Measurements from ENCODE around the gene KCND3.

Gene KCND3

DNA sequence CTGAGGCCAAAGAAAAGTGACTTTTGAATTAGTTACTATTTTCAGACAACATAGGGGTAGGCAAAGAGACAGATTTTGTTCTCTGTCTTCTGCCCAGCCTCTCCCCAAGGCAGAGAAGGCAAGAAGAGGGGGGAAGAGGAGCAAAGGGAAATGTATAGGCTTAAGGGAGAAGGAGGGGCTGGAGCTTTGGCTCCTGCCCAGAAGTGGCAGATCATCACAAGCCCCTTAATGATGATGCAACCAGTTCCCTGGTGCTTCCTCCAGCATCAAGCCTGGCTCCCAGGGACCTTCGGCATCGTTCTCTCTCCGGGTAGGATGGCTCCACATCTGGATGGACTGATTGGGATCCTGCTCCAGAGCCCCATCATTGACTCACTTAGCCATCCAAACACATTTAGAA, 112.8 kb downstream of the KCND3 start:
- H3K9me3 ChIP-seq = no peaks in the 10 kb centered on the region
- H3K4me3 ChIP-seq = no peak overlapping the region
- no peaks in the 10 kb centered on the region for H3K27me3 ChIP-seq
- H3K9ac ChIP-seq = no peak overlapping the region
- no peak for TF ChIP-seq Cebpa-rat (IDR thresholded peaks at IDR 0.05)
- no peak overlapping the region for H3K4me2 ChIP-seq
- H3K4me1 ChIP-seq = no peaks in the 10 kb centered on the region
- no peaks in the 10 kb centered on the region for H3K36me3 ChIP-seq
- H4K20me1 ChIP-seq = no peaks in the 10 kb centered on the region
- H3K27ac ChIP-seq = no peak overlapping the region

GRCh38 chr1:111875640-111876039, 113.8 kb downstream of the KCND3 start:
- no peak for TF ChIP-seq Cebpa-rat (IDR thresholded peaks at IDR 0.05)

GRCh38 chr1:111873460-111874030, 115.9 kb downstream of the KCND3 start:
- TF ChIP-seq Cebpa-rat (IDR thresholded peaks at IDR 0.05) = no peak
- H3K9me3 ChIP-seq = no peaks in the 10 kb centered on the region
- no peaks in the 10 kb centered on the region for H4K20me1 ChIP-seq
- H3K36me3 ChIP-seq = no peaks in the 10 kb centered on the region
- H3K9ac ChIP-seq = no peak overlapping the region
- no peak overlapping the region for H3K4me2 ChIP-seq
- no peaks in the 10 kb centered on the region for H3K4me1 ChIP-seq
- no peaks in the 10 kb centered on the region for H3K27me3 ChIP-seq
- no peak overlapping the region for H3K4me3 ChIP-seq
- H3K27ac ChIP-seq = no peak overlapping the region

More at GRCh38 chr1:111875640-111876039, 113.8 kb downstream of the KCND3 start:
- no peaks in the 10 kb centered on the region for H3K36me3 ChIP-seq
- no peak overlapping the region for H3K27ac ChIP-seq
- no peaks in the 10 kb centered on the region for H3K27me3 ChIP-seq
- no peak overlapping the region for H3K4me3 ChIP-seq
- H3K4me1 ChIP-seq = no peaks in the 10 kb centered on the region
- H4K20me1 ChIP-seq = no peaks in the 10 kb centered on the region
- no peak overlapping the region for H3K9ac ChIP-seq
- no peaks in the 10 kb centered on the region for H3K9me3 ChIP-seq
- no peak overlapping the region for H3K4me2 ChIP-seq

GRCh38 chr1:111870181-111870580, 119.3 kb downstream of the KCND3 start:
- no peak overlapping the region for H3K4me3 ChIP-seq
- H3K27me3 ChIP-seq = no peaks in the 10 kb centered on the region
- H3K27ac ChIP-seq = no peak overlapping the region
- no peak overlapping the region for H3K9ac ChIP-seq
- no peaks in the 10 kb centered on the region for H4K20me1 ChIP-seq
- no peaks in the 10 kb centered on the region for H3K9me3 ChIP-seq
- H3K4me2 ChIP-seq = no peak overlapping the region
- H3K36me3 ChIP-seq = no peaks in the 10 kb centered on the region
- no peaks in the 10 kb centered on the region for H3K4me1 ChIP-seq
- no peak for TF ChIP-seq Cebpa-rat (IDR thresholded peaks at IDR 0.05)

GRCh38 chr1:111867868-111868440, 121.5 kb downstream of the KCND3 start:
- Histone ChIP-seq H3K36me3 (no peaks in the 10 kb centered on the region), H3K9me3 (no peaks in the 10 kb centered on the region), H3K27ac (no peak overlapping the region), H4K20me1 (no peaks in the 10 kb centered on the region), H3K27me3 (no peaks in the 10 kb centered on the region), H3K4me2 (no peak overlapping the region), H3K4me1 (no peaks in the 10 kb centered on the region), H3K4me3 (no peak overlapping the region), H3K9ac (no peak overlapping the region)
- no peak for TF ChIP-seq Cebpa-rat (IDR thresholded peaks at IDR 0.05)

GRCh38 chr1:111864862-111865261, 124.6 kb downstream of the KCND3 start:
- H4K20me1 ChIP-seq = no peaks in the 10 kb centered on the region
- no peaks in the 10 kb centered on the region for H3K4me1 ChIP-seq
- H3K27ac ChIP-seq = no peak overlapping the region
- no peaks in the 10 kb centered on the region for H3K9me3 ChIP-seq
- no peak overlapping the region for H3K9ac ChIP-seq
- no peak overlapping the region for H3K4me3 ChIP-seq
- peak overlapping the region; percentile 15; the same call in 1 of the 2 replicates for H3K4me2 ChIP-seq
- H3K36me3 ChIP-seq = no peaks in the 10 kb centered on the region
- H3K27me3 ChIP-seq = no peaks in the 10 kb centered on the region
- TF ChIP-seq Cebpa-rat (IDR thresholded peaks at IDR 0.05) = no peak

GRCh38 chr1:111863401-111863800, 126.1 kb downstream of the KCND3 start:
- Histone ChIP-seq H3K4me2 (no peak overlapping the region), H3K9me3 (no peaks in the 10 kb centered on the region), H3K9ac (no peak overlapping the region), H3K27ac (no peak overlapping the region), H4K20me1 (no peaks in the 10 kb centered on the region), H3K36me3 (no peaks in the 10 kb centered on the region), H3K4me1 (no peaks in the 10 kb centered on the region), H3K4me3 (no peak overlapping the region), H3K27me3 (no peaks in the 10 kb centered on the region)
- no peak for TF ChIP-seq Cebpa-rat (IDR thresholded peaks at IDR 0.05)

GRCh38 chr1:111862599-111862998, 126.9 kb downstream of the KCND3 start:
- H3K27me3 ChIP-seq = no peaks in the 10 kb centered on the region
- H4K20me1 ChIP-seq = no peaks in the 10 kb centered on the region
- no peak for TF ChIP-seq Cebpa-rat (IDR thresholded peaks at IDR 0.05)
- no peaks in the 10 kb centered on the region for H3K9me3 ChIP-seq
- no peak overlapping the region for H3K4me3 ChIP-seq
- H3K9ac ChIP-seq = no peak overlapping the region
- no peaks in the 10 kb centered on the region for H3K4me1 ChIP-seq
- no peaks in the 10 kb centered on the region for H3K36me3 ChIP-seq
- H3K4me2 ChIP-seq = no peak overlapping the region
- H3K27ac ChIP-seq = no peak overlapping the region

GRCh38 chr1:111861523-111861922, 127.9 kb downstream of the KCND3 start:
- Histone ChIP-seq H3K4me3 (no peak overlapping the region), H3K4me2 (no peak overlapping the region), H3K27me3 (no peaks in the 10 kb centered on the region), H3K9ac (no peak overlapping the region), H3K9me3 (no peaks in the 10 kb centered on the region), H3K4me1 (no peaks in the 10 kb centered on the region), H4K20me1 (no peaks in the 10 kb centered on the region), H3K27ac (no peak overlapping the region), H3K36me3 (no peaks in the 10 kb centered on the region)
- no peak for TF ChIP-seq Cebpa-rat (IDR thresholded peaks at IDR 0.05)

DNA sequence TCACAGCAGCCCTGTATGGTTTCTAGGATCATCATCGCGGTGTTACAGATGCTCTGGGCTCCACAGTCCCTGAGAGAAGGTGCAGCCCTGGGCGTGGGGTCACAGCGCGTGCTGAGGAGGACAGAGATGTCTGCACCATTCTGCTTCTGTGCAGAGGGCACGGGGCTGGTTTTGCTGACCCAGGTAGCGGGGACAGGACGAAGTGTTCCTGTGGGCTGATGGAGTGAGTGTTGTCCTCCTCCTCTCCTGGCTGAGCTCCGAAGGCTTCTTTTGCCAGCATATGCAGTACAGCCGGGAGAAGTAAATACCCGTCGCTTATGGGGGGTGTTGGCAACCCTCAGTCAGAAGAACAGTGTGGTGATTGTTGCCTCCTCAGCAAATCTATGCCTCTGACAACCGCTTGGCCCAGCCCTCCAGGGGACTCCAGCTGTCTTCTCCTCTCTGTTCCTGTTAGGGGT, 132.2 kb downstream of the KCND3 start:
- Histone ChIP-seq H3K9ac (no peak overlapping the region), H4K20me1 (no peaks in the 10 kb centered on the region), H3K36me3 (no peaks in the 10 kb centered on the region), H3K4me1 (no peaks in the 10 kb centered on the region), H3K9me3 (no peaks in the 10 kb centered on the region), H3K27me3 (no peaks in the 10 kb centered on the region), H3K27ac (no peak overlapping the region), H3K4me3 (no peak overlapping the region), H3K4me2 (no peak overlapping the region)
- TF ChIP-seq Cebpa-rat (IDR thresholded peaks at IDR 0.05) = no peak
